Measurements from ENCODE around the gene DIPK1B. TPM values are rescaled to one million over a fixed set of nuclear protein-coding genes. Genes with fewer than 3 reads are reported as not detected.

DIPK1B gene
- total and polyA plus RNA-seq, 12 donors = 15.7 to 37.9 (median 18.3) TPM

DNA sequence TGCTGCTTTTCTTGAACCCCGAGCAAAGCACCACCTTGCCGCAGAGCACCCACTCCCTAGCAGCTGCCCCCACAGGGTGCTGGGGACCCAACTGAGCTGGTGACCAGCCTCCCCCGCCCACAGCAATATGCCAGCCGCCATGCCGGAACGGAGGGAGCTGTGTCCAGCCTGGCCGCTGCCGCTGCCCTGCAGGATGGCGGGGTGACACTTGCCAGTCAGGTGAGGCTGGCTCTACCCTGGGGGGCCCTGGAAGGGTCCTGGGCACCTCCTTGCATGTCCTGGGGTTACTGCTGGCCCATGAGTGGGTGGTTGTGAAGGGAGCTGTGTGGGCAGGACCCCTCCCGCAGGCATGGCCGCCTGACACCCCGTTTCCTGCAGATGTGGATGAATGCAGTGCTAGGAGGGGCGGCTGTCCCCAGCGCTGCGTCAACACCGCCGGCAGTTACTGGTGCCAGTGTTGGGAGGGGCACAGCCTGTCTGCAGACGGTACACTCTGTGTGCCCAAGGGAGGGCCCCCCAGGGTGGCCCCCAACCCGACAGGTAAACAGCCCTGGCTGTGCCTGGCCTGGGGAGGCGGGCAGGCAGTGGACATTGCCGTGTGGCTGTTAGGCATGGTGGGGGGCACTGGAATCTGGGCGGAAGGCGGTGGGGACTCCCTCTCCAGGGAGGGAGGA lies 42.4 kb upstream of the DIPK1B start:
- intact Hi-C loops (cut with DNase I) = no loop called here
- no peaks in the 10 kb centered on the region for H3K9me3 ChIP-seq
- DNase-seq (no peak), ATAC-seq (no peak)
- WGBS, 2 donors = 55 to 64% methylated on average over 23 of the region's 23 CpGs
- H3K27me3 ChIP-seq = peaks cover 0 to 47% (median 0%) of the 10 kb centered on the region in 7 donors
- no peak for TF ChIP-seq CTCF (IDR thresholded peaks at IDR 0.05)
- H3K4me3 ChIP-seq = peak overlapping the region; percentile 38 to 79 (median 63)
- peaks cover 0 to 88% (median 44%) of the 10 kb centered on the region in 9 donors for H3K36me3 ChIP-seq
- peak overlapping the region; percentile 64 to 94 (median 81) for H3K27ac ChIP-seq
- peaks cover 0 to 41% (median 11%) of the 10 kb centered on the region in 9 donors for H3K4me1 ChIP-seq

DNA sequence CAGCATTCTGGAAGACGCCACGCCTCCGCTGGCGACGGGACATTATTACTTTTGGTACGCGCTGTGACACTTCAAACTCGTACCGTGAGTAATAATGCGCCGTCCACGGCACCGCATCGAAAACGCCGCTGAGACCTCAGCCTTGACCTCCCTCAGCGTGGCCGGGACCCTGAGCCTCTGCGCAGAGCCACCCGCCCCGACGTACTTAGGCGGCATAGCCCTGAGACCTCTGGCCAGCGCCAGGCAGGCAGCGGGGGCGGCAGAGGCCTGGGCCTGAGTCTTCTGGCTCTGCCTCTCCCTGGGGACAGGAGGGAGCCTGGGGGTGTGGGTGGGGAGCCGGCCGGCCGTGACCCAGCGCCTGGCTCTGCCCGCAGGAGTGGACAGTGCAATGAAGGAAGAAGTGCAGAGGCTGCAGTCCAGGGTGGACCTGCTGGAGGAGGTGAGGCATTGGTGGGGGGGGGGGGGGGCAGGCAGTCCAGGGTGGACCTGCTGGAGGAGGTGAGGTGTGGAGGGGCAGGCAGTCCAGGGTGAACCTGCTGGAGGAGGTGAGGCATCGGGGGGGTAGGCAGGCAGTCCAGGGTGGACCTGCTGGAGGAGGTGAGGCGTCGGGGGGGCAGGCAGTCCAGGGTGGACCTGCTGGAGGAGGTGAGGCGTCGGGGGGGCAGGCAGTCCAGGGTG lies 41.7 kb upstream of the DIPK1B start:
- H3K27me3 ChIP-seq = peaks cover 0 to 42% (median 0%) of the 10 kb centered on the region in 7 donors
- H3K27ac ChIP-seq = peak overlapping the region; percentile 64 to 94 (median 81)
- peak overlapping the region; percentile 38 to 79 (median 63) for H3K4me3 ChIP-seq
- no peak for DNase-seq
- H3K36me3 ChIP-seq = peaks cover 0 to 85% (median 40%) of the 10 kb centered on the region in 9 donors
- H3K4me1 ChIP-seq = peaks cover 0 to 39% (median 13%) of the 10 kb centered on the region in 9 donors
- no peak for TF ChIP-seq CTCF (IDR thresholded peaks at IDR 0.05)
- WGBS, 2 donors = 53 to 69% methylated on average over 36 of the region's 36 CpGs
- intact Hi-C loops (cut with DNase I) = no loop called here
- ATAC-seq = no peak
- no peaks in the 10 kb centered on the region for H3K9me3 ChIP-seq

DNA sequence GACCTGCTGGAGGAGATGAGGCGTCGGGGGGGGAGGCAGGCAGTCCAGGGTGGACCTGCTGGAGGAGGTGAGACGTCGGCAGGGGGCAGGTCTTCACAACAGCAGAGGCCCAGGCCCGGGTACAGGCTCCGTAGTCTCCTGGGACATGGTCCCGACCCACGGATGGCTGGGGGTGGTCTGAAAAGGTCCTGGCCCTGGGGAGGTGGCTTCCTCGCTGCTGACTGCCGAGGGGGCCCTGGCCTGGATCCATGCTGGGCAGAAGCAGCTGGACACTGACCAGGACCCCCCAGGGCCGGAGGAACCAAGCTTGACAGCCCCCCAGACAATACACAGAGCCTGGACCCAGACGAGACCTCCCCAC lies 41.1 kb upstream of the DIPK1B start:
- DNase-seq (no peak), ATAC-seq (no peak)
- intact Hi-C loops (cut with DNase I) = no loop called here
- Histone ChIP-seq H3K27me3 (peaks cover 0 to 40% (median 0%) of the 10 kb centered on the region in 7 donors), H3K9me3 (no peaks in the 10 kb centered on the region), H3K36me3 (peaks cover 0 to 89% (median 40%) of the 10 kb centered on the region in 9 donors), H3K27ac (peak overlapping the region in 7 of 10 donors; percentile 44 to 94 (median 73)), H3K4me3 (peak overlapping the region in 8 of 10 donors; percentile 8 to 79 (median 43)), H3K4me1 (peaks cover 0 to 39% (median 13%) of the 10 kb centered on the region in 9 donors)
- no peak for TF ChIP-seq CTCF (IDR thresholded peaks at IDR 0.05)
- 23 to 35% methylated on average over 8 to 12 of the region's 12 CpGs for WGBS, 2 donors

DNA sequence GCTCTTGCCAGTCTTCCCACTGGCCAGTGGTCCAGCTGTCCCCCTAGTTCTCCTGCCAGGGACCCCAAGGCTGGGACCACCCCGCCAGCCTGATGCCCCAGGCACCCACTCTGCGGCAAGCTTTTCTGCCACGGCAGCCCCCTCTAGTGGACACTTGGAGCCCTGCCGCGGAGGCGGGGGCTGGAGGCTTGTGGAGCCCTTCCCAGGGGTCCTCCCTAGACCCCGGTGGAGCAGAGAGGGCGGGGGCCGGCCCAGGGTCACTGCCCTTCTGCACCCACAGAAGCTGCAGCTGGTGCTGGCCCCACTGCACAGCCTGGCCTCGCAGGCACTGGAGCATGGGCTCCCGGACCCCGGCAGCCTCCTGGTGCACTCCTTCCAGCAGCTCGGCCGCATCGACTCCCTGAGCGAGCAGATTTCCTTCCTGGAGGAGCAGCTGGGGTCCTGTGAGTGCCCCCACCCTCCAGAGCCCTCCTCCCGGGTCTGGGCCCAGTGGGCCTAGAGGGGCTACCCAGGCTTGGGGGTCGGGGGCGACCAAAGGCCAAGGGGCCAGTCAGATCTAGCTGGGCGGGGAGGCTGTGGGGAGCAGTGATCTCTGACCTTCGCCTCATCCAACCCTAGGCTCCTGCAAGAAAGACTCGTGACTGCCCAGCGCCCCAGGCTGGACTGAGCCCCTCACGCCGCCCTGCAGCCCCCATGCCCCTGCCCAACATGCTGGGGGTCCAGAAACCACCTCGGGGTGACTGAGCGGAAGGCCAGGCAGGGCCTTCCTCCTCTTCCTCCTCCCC lies 40.5 kb upstream of the DIPK1B start:
- DNase-seq = peak in 1 of 2 donors; percentile 63
- peaks cover 0 to 33% (median 0%) of the 10 kb centered on the region in 7 donors for H3K27me3 ChIP-seq
- intact Hi-C loops (cut with DNase I) = no loop called here
- peak overlapping the region in 8 of 10 donors; percentile 8 to 79 (median 43) for H3K4me3 ChIP-seq
- TF ChIP-seq CTCF (IDR thresholded peaks at IDR 0.05) = peak; percentile 60 to 86 (median 80)
- ATAC-seq = no peak
- peaks cover 0 to 93% (median 40%) of the 10 kb centered on the region in 9 donors for H3K36me3 ChIP-seq
- WGBS, 2 donors = 47 to 56% methylated on average over 27 of the region's 27 CpGs
- peak overlapping the region in 8 of 10 donors; percentile 44 to 94 (median 68) for H3K27ac ChIP-seq
- no peaks in the 10 kb centered on the region for H3K9me3 ChIP-seq
- H3K4me1 ChIP-seq = peaks cover 0 to 39% (median 9%) of the 10 kb centered on the region in 9 donors
